ENCODE data around the gene TNS3.

Gene TNS3

DNA sequence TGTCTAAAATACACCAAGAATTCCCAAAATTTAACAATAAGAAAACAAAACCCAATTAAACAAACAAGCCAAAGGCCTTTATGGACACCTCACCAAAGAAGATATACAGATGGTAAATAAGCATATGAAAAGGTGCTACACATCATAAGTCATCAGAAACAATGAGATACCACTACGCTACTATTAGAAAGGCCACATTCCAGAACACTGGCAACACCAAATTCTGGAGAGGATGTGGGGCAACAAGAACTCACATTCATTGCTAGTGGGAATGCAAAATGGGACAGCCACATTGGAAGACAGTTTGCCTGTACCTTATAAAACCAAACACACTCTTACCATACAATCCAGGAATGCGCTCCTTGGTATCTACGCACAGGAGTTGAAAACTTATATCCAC is 291.4 kb downstream of the TNS3 start:
- DNase-seq (ENCODE audit: low read depth, low spot score), result no peak
- H3K4me3 ChIP-seq (ENCODE audit: low read depth, low read length), result no peak overlapping the region
- in situ Hi-C loops (cut with HindIII; ENCODE audit: low sequenced_read_pairs), result no loop called here
- TF ChIP-seq, protein P1, sequence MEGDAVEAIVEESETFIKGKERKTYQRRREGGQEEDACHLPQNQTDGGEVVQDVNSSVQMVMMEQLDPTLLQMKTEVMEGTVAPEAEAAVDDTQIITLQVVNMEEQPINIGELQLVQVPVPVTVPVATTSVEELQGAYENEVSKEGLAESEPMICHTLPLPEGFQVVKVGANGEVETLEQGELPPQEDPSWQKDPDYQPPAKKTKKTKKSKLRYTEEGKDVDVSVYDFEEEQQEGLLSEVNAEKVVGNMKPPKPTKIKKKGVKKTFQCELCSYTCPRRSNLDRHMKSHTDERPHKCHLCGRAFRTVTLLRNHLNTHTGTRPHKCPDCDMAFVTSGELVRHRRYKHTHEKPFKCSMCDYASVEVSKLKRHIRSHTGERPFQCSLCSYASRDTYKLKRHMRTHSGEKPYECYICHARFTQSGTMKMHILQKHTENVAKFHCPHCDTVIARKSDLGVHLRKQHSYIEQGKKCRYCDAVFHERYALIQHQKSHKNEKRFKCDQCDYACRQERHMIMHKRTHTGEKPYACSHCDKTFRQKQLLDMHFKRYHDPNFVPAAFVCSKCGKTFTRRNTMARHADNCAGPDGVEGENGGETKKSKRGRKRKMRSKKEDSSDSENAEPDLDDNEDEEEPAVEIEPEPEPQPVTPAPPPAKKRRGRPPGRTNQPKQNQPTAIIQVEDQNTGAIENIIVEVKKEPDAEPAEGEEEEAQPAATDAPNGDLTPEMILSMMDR (IDR thresholded peaks at IDR 0.05; ENCODE audit: low read depth, low read length), result no peak

- DNase-seq (ENCODE audit: low read depth, low spot score), result no peak
- TF ChIP-seq, protein P1 (IDR thresholded peaks at IDR 0.05; ENCODE audit: low read depth, low read length), result no peak
- in situ Hi-C loops (cut with HindIII; ENCODE audit: low sequenced_read_pairs), result no loop called here
- H3K4me3 ChIP-seq (ENCODE audit: low read depth, low read length), result no peak overlapping the region
Measured at GRCh38 chr7:47288060-47288459, 293.9 kb downstream of the TNS3 start.

- in situ Hi-C loops (cut with HindIII; ENCODE audit: low sequenced_read_pairs), result no loop called here
- peak; percentile 45 for DNase-seq (ENCODE audit: low read depth, low spot score)
- TF ChIP-seq, protein P1 (IDR thresholded peaks at IDR 0.05; ENCODE audit: low read depth, low read length), result peak; percentile 1
- no peak overlapping the region for H3K4me3 ChIP-seq (ENCODE audit: low read depth, low read length)
Measured at GRCh38 chr7:47285860-47286491, 295.9 kb downstream of the TNS3 start.

- in situ Hi-C loops (cut with HindIII; ENCODE audit: low sequenced_read_pairs), result no loop called here
- no peak overlapping the region for H3K4me3 ChIP-seq (ENCODE audit: low read depth, low read length)
- TF ChIP-seq, protein P1 (IDR thresholded peaks at IDR 0.05; ENCODE audit: low read depth, low read length), result no peak
- DNase-seq (ENCODE audit: low read depth, low spot score), result no peak
Measured at GRCh38 chr7:47284691-47285635, 296.9 kb downstream of the TNS3 start.

DNA sequence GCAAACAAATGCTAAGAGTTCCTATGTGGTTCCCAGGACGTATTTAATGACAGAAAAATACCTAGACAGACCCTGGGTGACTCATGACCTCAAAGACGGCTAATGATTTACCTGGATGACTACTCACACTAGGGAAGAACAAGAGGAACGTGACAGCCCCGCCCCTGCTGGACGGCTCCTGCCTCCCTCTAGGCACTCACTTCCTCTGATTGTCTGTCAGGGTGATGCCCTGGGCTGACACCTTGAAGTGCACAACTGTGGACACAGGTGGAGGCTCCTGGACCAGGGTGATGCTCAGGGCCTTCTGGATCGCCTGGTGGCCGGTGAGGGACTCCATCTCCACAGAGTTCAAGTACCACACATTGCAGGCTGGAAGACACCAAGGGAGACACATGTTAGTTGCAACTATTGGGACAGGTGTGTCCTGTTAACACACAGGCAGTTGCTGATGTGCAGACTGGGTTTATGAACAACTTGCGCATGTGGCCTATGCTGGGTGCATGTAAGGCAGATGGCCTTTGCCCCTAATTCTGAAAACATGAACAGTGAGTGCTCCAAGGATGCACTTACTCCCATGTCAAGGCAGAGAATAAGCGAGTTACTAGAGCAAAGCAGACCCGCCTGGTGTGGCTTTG is 298.3 kb downstream of the TNS3 start:
- TF ChIP-seq, protein P1 (IDR thresholded peaks at IDR 0.05; ENCODE audit: low read depth, low read length), result no peak
- no peak overlapping the region for H3K4me3 ChIP-seq (ENCODE audit: low read depth, low read length)
- in situ Hi-C loops (cut with HindIII; ENCODE audit: low sequenced_read_pairs), result no loop called here
- no peak for DNase-seq (ENCODE audit: low read depth, low spot score)

- no peak overlapping the region for H3K4me3 ChIP-seq (ENCODE audit: low read depth, low read length)
- in situ Hi-C loops (cut with HindIII; ENCODE audit: low sequenced_read_pairs), result no loop called here
- DNase-seq (ENCODE audit: low read depth, low spot score), result no peak
- TF ChIP-seq, protein P1 (IDR thresholded peaks at IDR 0.05; ENCODE audit: low read depth, low read length), result no peak
Measured at GRCh38 chr7:47282790-47283496, 299.0 kb downstream of the TNS3 start.
